B cell (primary cell): ENCODE results near the gene CAMK2A. TPM values are rescaled to one million over a fixed set of nuclear protein-coding genes. Genes with fewer than 3 reads are reported as not detected.

Experiments
- ATAC-seq: fragments of 200-7000 bp; cut with Tn5 transposase; one replicate; pipeline ENCODE4 v1.10.0; 2021; ENCODE audit warnings: low read depth, mild to moderate bottlenecking, moderate number of reproducible peaks, moderate library complexity
- CTCF ChIA-PET: fragments of 350-600 bp; sonication (Branson Sonifier 250); formaldehyde crosslinking; loops from one replicate; lab custom pipeline; 2021; ENCODE audit warnings: antibody characterized with exemption, inconsistent platforms; lab: Charles Lee
- POLR2A ChIA-PET: fragments of 350-600 bp; sonication (Branson Sonifier 250); formaldehyde crosslinking; loops from one replicate; lab custom pipeline; 2021; ENCODE audit warnings: antibody characterized with exemption; lab: Charles Lee
- DNase-seq: peaks from one replicate; pipeline ENCODE4 v3.0.0; 2013
- H2AFZ ChIP-seq: 2 replicates; pipeline ENCODE4 v1.6.1; 2012; ENCODE audit warnings: mild to moderate bottlenecking, low read depth, low read length; ENCODE audit not compliant: insufficient read depth, poor library complexity, severe bottlenecking
- H3K27ac ChIP-seq, 2 donors: 1 replicate in 1 of 2; 2 replicates in 1 of 2; pipeline ENCODE4 v1.5.1; 2012 to 2013; ENCODE audit warnings: low read length in 2 of 2, mild to moderate bottlenecking in 2 of 2, moderate library complexity in 1 of 2
- H3K27me3 ChIP-seq, 4 experiments: fragments of 200-600 bp in 1 of 4; sonication (generic) in 1 of 4; replicated peaks in 1 of 4; 1 replicate in 2 of 4; 2 replicates in 2 of 4; pipeline versions ENCODE4 v1.6.1 to v1.7.0; 2013 to 2016; ENCODE audit warnings: low read length in 3 of 4, mild to moderate bottlenecking in 2 of 4, mixed read lengths in 1 of 4, moderate library complexity in 1 of 4; ENCODE audit not compliant: insufficient read depth in 4 of 4, control insufficient read depth in 3 of 4; ENCODE audit errors: control extremely low read depth in 1 of 4
- H3K36me3 ChIP-seq, 2 experiments: replicated peaks in 1 of 2; 1 replicate in 1 of 2; 2 replicates in 1 of 2; pipeline versions ENCODE4 v1.6.1 to v1.7.1; 2013; ENCODE audit warnings: low read length in 1 of 2; ENCODE audit not compliant: insufficient read depth in 2 of 2, control insufficient read depth in 1 of 2; ENCODE audit errors: control extremely low read depth in 1 of 2, extremely low read depth in 1 of 2
- H3K4me1 ChIP-seq, 2 donors: fragments of 200-600 bp in 1 of 2; sonication (generic) in 1 of 2; 1 replicate in 1 of 2; 2 replicates in 1 of 2; pipeline versions ENCODE4 v1.5.1 to v1.6.1; 2013 to 2017; ENCODE audit warnings: low read length in 2 of 2; ENCODE audit not compliant: control insufficient read depth in 2 of 2, insufficient read depth in 2 of 2
- H3K4me2 ChIP-seq: replicated peaks from 2 replicates; pipeline ENCODE3; 2012; ENCODE audit warnings: mild to moderate bottlenecking, low read depth, low read length; ENCODE audit not compliant: poor library complexity, severe bottlenecking
- H3K4me3 ChIP-seq, 5 experiments: fragments of 200-600 bp in 1 of 5; sonication (generic) in 1 of 5; 1 replicate in 3 of 5; 2 replicates in 2 of 5; pipeline versions ENCODE4 v1.5.1 to v1.7.0; 2011 to 2016; ENCODE audit warnings: low read length in 4 of 5, mild to moderate bottlenecking in 4 of 5, low read depth in 2 of 5, control low read depth in 1 of 5, moderate library complexity in 1 of 5; ENCODE audit not compliant: insufficient read depth in 1 of 5; ENCODE audit errors: control extremely low read depth in 1 of 5, extremely low read depth in 1 of 5
- H3K79me2 ChIP-seq: fragments of 200-600 bp; sonication (generic); one replicate; pipeline ENCODE4 v1.6.0; 2016; ENCODE audit warnings: low read length; ENCODE audit not compliant: control insufficient read depth, insufficient read depth
- H3K9ac ChIP-seq: fragments of 200-600 bp; sonication (generic); 2 replicates; pipeline ENCODE4 v1.6.1; 2017; ENCODE audit warnings: mild to moderate bottlenecking, low read length, moderate library complexity
- H3K9me3 ChIP-seq, 3 donors: one replicate each; pipeline versions ENCODE4 v1.6.1 to v1.7.1; 2013; ENCODE audit warnings: low read length in 2 of 3; ENCODE audit not compliant: control insufficient read depth in 2 of 3, insufficient read depth in 1 of 3; ENCODE audit errors: control extremely low read depth in 1 of 3
- H4K20me1 ChIP-seq: 2 replicates; pipeline ENCODE4 v1.6.0; 2012; ENCODE audit warnings: mild to moderate bottlenecking, low read length; ENCODE audit not compliant: insufficient read depth, control insufficient read depth, poor library complexity, severe bottlenecking
- H3K27ac Mint-ChIP-seq: one replicate; pipeline ENCODE4 v1.8.0; 2021; ENCODE audit warnings: mixed read lengths
- H3K27me3 Mint-ChIP-seq: one replicate; pipeline ENCODE4 v1.8.0; 2021; ENCODE audit warnings: mixed read lengths
- H3K4me1 Mint-ChIP-seq: one replicate; pipeline ENCODE4 v1.8.0; 2021; ENCODE audit warnings: mixed read lengths
- H3K4me3 Mint-ChIP-seq: one replicate; pipeline ENCODE4 v1.8.0; 2021; ENCODE audit warnings: mixed read lengths
- H3K9me3 Mint-ChIP-seq: one replicate; pipeline ENCODE4 v1.8.0; 2022; ENCODE audit warnings: mixed read lengths; ENCODE audit not compliant: insufficient read depth
- CTCF ChIP-seq: fragments of 200-600 bp; IDR thresholded peaks from one replicate; pipeline ENCODE4 v1.8.0; 2022; ENCODE audit warnings: antibody characterized with exemption, mild to moderate bottlenecking
- EZH2 ChIP-seq: IDR thresholded peaks from 2 replicates; pipeline ENCODE4 v1.6.1; 2012; ENCODE audit warnings: borderline replicate concordance, low read depth, mild to moderate bottlenecking, moderate library complexity, low read length; ENCODE audit not compliant: insufficient read depth, poor library complexity, severe bottlenecking
- WGBS: methylation state at CpG from one replicate; pipeline ENCODE4 v1.1.5; 2013; ENCODE audit warnings: missing lambda C conversion rate; ENCODE audit not compliant: insufficient coverage; 5-methylcytosine and 5-hydroxymethylcytosine counted together
- intact Hi-C: fragments of 100-400 bp; cut with micrococcal nuclease; formaldehyde crosslinking; loops from one replicate; pipeline ENCODE4 v1.10.0; 2022
- polyA plus RNA-seq: library from polyadenylated mRNA; depleted of rRNA; stranded (reverse); fragments of >200 nt; gene quantifications from 2 replicates; pipeline ENCODE4 v1.2.3, GENCODE V29; 2012
- total RNA-seq, 2 donors: library from RNA; stranded (reverse); fragments of 120-200 nt in 1 of 2; gene quantifications; 1 replicate in 1 of 2; 2 replicates in 1 of 2; pipeline versions ENCODE4 v1.2.3 to v1.2.4, GENCODE V29; 2013 to 2022

Gene CAMK2A
- total and polyA plus RNA-seq, 2 donors (not counting 1 experiment from before 2014, with no cell fraction given) = not detected

GRCh38 chr5:150211156-150212030 is 78.2 kb downstream of the CAMK2A start:
- H3K27me3 ChIP-seq = peaks cover 0 to 19% (median 0%) of the 10 kb centered on the region in 4 experiments
- H3K27ac ChIP-seq = no peak overlapping the region
- Mint-ChIP-seq H3K27me3 (peaks cover 21% of the 10 kb centered on the region), H3K4me3 (no peak overlapping the region), H3K27ac (no peak overlapping the region), H3K9me3 (no peaks in the 10 kb centered on the region), H3K4me1 (peaks cover 6% of the 10 kb centered on the region)
- H3K79me2 ChIP-seq = no peaks in the 10 kb centered on the region
- ChIA-PET POLR2A (no interaction called here), CTCF (no interaction called here)
- intact Hi-C loops = loop anchor here (10.0 kb wide), 1 partner anchor 177 kb away; no protein-coding TSS in a partner anchor
- DNase-seq = no peak
- no peak overlapping the region for H3K4me3 ChIP-seq
- H2AFZ ChIP-seq = no peak overlapping the region
- H3K4me2 ChIP-seq = no peak overlapping the region
- peaks cover 0 to 5% (median 0%) of the 10 kb centered on the region in 3 donors for H3K9me3 ChIP-seq
- TF ChIP-seq CTCF = no peak
- no peak for TF ChIP-seq EZH2
- WGBS = 89% methylated on average over 8 of the region's 15 CpGs
- H3K36me3 ChIP-seq = no peaks in the 10 kb centered on the region
- no peak overlapping the region for H3K9ac ChIP-seq
- H3K4me1 ChIP-seq = peaks cover 7 to 11% of the 10 kb centered on the region in 2 donors
- ATAC-seq = no peak
- H4K20me1 ChIP-seq = no peaks in the 10 kb centered on the region

GRCh38 chr5:150210644-150211043 is 78.9 kb downstream of the CAMK2A start:
- H3K27me3 Mint-ChIP-seq = peaks cover 21% of the 10 kb centered on the region
- no peaks in the 10 kb centered on the region for H4K20me1 ChIP-seq

More at GRCh38 chr5:150210644-150211043, 78.9 kb downstream of the CAMK2A start:
- 96% methylated on average over 3 of the region's 6 CpGs for WGBS
- H3K9me3 ChIP-seq = peaks cover 0 to 5% (median 0%) of the 10 kb centered on the region in 3 donors
- H3K4me1 Mint-ChIP-seq = peaks cover 6% of the 10 kb centered on the region
- ChIA-PET CTCF (no interaction called here), POLR2A (no interaction called here)
- H3K27me3 ChIP-seq = peaks cover 0 to 19% (median 0%) of the 10 kb centered on the region in 4 experiments
- no peak overlapping the region for H3K9ac ChIP-seq
- no peak for ATAC-seq
- H3K4me1 ChIP-seq = peaks cover 7 to 11% of the 10 kb centered on the region in 2 donors
- no peak overlapping the region for H3K4me3 Mint-ChIP-seq
- no peak overlapping the region for H3K4me2 ChIP-seq
- TF ChIP-seq CTCF (no peak), EZH2 (no peak)
- no peaks in the 10 kb centered on the region for H3K9me3 Mint-ChIP-seq
- no peak overlapping the region for H3K27ac ChIP-seq
- H3K36me3 ChIP-seq = no peaks in the 10 kb centered on the region
- no peak overlapping the region for H2AFZ ChIP-seq
- H3K79me2 ChIP-seq = no peaks in the 10 kb centered on the region
- DNase-seq = no peak
- intact Hi-C loops = loop anchor here (10.0 kb wide), 1 partner anchor 176 kb away; no protein-coding TSS in a partner anchor
- H3K27ac Mint-ChIP-seq = no peak overlapping the region
- no peak overlapping the region for H3K4me3 ChIP-seq
